GM18858 (cell line): ENCODE data around the gene RAB3C.
"Not testable (repeated sequence)": the region's sequence is repeated elsewhere in the genome, so short reads cannot be mapped to it uniquely, and the experiment has no call there.

Experiments used
- ATAC-seq: cut with Tn5 transposase; IDR thresholded peaks from one replicate; pipeline ENCODE4 v1.9.1; 2021; ENCODE audit not compliant: unreplicated experiment

RAB3C gene

DNA sequence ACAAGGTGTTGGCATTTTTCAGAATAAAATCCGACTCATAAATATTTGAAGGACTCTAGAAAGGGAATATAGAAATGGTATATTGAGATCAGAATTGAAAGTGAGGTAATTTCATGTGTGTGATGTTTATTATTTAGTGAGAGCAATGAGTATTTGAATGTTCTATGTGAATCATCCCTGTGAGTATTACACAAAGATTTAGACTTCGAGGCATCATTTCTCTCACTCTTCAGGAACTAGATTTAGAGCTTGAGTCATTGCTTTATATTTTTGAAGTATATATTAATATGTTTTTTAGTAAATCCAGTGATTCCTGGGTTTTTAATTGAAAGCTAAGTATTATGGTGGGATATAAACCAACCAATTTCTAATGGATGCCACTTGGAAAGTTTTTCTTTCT lies 91.2 kb downstream of the RAB3C start:
- ATAC-seq, result no peak

DNA sequence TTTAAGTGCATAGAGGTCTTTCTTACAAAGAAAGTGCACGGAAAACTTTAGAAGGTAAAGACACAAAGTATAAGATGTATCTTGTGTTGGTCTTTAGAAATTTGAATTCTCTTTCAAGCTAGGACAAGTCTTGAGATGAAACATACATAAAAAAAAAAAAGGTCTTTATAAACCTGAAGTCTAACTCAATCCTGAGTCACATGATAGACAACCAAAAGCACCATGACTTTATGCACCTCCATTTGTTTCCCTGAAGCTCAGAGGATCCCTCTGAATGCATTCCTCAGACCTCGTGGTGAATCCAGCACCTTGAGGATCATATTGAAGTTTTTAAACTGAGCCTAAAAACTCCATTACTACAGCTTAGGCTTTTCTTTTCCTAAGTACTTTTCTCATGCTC lies 91.8 kb downstream of the RAB3C start:
- ATAC-seq, result no peak

DNA sequence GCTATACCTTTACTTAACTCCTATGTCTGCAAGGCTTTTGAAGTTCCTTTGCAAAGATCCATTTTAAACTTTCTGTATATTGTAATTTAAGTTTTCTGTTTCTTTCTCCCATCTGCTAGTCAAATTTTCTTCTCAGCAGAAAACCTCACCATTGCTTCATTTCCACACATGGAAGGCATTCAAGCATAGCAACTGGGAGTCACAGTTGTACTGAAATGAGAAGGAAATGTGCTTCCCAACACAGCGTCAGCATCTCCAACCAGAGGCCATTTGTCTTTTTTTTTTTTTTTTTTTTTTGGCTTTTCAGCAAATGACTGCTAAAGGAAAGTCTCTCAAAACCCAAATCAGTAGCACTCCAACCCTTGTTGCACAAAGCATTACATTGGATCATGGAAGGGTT lies 92.5 kb downstream of the RAB3C start:
- no peak for ATAC-seq

DNA sequence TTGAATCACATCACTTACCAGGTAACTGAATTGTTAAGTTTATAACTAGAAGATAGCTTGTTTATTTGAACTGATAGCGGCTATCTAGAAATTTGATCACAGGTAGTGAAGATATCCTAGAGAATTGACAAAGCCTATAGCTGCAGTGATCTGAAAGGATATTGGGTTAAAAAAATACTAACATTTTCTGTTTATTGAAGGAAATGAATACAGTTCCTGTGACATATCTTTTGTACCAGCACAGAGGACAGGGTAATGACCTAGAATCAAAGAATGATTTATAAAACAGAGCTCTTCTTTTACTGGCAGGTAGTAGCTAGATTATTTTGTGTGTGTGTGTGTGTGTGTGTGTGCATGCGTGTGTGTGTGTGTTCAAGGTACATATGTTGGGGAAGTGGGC lies 94.8 kb downstream of the RAB3C start:
- ATAC-seq, result no peak

DNA sequence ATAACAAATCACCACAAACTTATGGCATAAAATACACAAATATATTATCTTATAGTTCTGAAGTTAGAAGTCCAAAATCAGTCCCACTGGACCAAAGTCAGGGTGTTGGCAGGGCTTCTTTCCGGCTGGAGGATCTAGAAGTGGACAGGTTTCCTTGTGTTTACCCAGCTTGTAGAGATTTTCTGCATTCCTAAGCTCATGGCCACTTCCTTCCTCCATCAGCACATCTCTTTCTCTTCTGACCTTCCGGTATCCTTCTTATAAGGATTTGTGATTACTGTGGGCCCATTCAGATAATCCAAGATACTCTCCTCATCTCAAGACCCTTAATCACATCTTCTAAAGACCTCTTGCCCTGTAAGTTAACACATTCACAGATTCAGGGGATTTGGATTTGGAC lies 97.6 kb downstream of the RAB3C start:
- no peak for ATAC-seq

DNA sequence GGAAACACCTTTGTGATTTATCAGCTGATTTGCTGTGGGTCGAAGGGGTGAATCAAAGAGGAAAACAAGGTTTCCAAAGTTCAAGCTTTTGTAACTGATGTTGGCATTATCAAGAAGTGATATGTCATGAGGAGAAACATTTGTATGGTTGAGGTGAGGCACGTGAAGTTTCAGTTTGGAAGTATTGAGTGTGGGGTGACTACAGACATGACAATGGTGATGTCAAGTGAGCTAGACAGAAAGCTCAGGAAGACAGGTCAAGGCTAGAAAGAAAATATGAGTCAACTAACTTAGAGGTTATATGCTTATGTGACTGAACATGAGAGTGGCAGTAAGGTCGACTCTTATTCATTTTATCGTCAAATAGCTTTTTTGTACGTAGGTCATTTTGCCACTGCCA lies 99.1 kb downstream of the RAB3C start:
- ATAC-seq, result no peak

DNA sequence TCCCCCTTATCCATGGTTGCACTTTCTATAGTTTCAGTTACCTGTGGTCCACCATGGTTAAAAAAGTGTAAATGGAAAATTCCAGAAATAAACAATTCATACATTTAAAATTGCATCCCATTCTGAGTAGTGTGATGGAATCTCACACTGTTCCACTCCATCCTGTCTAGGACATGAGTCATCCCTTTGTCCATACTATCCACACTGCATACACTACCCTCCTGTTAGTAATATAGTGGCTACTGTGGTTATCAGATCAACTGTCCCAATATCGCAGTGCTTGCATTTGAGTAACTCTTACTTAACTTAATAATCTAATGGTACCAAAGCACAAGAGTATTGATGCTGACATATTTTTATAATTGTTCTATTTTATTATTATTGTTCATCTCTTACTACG lies 100.7 kb downstream of the RAB3C start:
- no peak for ATAC-seq

DNA sequence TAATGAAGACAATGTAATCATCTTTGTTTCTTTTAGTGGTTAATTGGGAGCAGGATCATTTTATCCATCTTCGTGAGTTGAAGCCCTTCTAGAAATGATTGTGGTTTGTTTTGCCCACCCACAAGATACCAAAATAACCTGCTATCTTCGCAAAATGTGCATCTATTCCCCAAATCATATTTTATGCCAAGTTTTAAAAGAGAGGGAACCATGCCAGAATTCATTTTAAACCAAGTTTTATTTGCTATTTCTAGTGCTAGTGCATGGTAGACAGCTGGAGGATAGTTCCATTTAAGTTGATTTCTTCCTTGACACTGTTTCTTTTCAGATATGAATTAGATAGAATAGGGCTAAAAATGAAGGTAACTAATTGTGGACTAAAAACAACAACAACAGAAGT lies 104.2 kb downstream of the RAB3C start:
- ATAC-seq, result no peak

DNA sequence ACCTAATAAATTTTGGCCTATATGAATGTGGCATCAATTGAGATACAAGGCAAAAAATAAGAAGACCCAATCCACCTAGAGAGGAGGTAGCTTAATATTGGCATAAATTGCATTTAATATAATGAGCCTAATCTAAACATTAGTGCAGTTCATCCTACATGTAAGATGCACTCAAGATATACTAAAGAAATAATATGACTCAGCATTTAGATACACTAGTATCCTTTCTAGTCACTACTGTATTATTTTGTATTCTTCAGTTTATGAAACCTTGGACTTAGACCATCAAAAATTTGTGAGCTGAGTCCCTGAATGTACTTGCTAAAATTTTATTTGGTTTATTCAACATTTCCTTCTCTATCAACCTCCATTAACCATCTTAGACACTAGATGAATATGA lies 104.7 kb downstream of the RAB3C start:
- ATAC-seq, result no peak

DNA sequence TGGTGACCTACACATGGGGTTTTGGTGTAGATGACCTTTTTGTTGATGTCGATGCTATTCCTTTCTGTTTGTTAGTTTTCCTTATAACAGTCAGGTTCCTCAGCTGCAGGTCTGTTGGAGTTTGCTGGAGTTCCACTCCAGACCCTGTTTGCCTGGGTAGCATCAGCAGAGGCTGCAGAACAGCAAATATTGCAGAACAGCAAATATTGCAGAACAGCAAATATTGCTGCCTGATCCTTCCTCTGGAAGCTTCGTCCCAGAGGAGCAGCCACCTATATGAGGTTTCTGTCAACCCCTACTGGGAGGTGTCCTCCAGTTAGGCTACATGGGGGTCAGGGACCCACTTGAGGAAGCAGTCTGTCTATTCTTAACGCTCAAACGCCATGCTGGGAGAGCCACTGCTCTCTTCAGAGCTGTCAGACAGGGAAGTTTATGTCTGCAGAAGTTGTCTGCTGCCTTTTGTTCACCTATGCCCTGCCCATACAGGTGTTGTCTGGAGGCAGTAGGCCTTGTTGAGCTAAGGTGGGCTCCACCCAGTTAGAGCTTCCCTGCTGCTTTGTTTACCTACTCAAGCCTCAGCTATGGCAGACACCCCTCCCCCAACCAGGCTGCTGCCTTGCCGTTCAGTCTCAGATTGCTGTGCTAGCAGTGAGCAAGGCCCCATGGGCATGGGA lies 116.3 kb downstream of the RAB3C start:
- ATAC-seq, result not testable (repeated sequence)

DNA sequence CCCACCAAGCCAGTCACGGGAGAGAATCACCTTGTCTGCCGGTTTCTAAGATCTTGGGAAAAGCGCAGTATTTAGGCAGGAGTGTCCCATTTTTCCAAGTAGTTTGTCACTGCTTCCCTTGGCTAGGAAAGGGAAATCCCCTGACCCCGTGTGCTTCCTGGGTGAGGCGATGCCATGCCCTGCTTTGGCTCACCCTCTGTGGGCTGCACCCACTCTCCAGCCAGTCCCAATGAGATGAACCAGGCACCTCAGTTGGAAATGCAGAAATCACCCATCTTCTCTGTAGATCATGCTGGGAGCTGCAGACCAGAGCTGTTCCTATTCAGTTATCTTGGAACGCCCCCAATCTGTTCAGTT lies 116.9 kb downstream of the RAB3C start:
- ATAC-seq, result no peak

DNA sequence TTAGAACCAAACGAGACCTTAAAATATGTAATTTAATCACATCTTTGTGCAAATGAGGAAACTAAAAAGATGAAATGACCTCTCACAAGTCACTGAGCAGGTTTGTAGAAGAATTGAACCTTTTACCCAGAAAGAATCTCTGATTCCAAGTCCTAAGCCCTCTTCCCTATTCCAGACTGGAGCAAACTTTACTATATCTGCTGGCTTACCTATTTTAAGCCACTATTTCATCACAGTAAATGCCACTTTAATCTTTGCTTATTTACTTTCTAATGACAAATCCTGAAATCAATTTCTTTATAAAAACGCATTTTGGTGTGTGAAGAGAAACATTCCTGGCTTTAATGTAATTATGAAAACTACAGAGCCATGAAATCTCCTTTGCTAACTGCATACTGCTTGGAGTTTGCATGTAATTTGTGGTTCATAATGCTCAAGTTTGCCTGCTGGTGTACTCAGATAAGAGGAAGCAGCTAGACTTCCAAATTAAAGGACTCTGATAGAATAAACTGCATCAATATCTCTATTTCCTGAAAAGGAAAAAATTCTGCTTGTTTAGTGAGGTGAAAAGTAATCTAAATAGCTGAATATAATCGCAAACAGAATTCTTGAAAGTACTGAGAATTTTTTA lies 121.2 kb downstream of the RAB3C start:
- ATAC-seq, result no peak

DNA sequence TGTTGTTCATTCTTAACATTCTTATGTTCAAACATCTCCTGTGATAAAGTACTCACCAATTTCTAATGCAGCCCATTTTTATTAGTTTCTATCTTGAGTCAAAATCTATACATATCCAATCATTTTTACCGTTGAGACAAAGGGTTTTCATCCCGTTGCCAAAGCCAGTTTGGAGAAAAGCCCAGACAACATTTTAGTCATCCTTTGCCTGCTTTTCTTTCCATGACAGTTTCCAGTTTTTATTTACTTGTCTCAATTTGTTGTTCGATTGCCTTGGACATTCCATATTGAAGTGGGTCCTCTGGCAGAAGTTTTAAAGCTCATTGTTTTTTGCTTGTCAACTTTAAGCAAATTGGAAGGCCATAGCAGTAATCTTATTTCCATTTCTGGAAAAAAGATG lies 123.9 kb downstream of the RAB3C start:
- no peak for ATAC-seq

DNA sequence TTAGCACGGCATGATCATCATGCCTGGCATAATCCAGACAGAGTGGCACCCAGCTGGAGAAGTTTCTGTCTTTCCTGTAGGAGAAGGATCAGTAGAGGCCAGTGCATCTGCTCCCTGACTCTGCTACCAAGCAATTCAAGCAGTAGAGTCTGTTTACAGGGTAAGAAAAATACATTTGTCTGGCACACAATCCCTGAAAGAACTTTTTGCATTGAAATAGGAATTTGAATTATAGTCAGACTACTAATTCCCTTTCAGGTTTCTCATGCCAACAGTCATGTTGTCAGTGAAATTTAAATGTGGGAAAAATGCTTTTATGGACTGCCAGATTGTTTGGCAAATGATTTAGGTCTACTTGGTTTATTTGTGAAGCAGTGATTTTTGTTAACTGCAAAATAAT lies 125.6 kb downstream of the RAB3C start:
- ATAC-seq, result no peak

DNA sequence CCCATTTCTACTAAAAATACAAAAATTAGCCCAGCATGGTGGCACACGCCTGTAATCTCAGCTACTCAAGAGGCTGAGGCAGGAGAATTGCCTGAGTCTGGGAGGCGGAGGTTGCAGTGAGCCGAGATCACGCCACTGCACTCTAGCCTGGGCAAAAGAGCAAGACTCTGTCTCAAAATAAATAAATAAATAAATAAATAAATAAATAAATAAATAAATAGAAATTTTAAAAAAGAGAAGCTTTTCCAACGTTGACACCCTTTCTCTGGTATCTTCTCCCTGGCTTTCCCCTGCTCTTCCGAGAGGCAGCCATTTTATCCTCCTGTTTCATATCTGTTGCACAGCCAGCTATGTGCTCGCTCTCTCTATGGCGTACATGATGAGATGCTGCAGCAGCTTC lies 127.5 kb downstream of the RAB3C start:
- not testable (repeated sequence) for ATAC-seq

DNA sequence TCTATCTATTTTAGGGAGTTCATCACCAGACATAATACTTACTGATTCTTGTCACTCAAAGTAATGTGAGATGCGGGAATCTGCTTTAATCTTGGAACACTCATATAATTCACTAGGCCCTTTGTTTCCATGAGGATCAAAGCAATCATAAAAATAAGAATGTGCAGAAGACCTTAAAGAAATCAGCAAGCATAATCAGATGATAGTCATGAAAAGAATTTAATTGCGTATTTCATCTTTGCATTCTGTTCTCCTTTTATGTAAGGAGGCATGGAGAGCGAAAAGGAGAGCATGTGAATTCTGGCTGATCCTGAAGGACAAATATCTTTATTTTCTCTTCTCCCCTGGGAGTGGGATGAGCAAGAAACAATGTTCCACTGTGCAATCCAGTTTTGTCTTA lies 128.0 kb downstream of the RAB3C start:
- no peak for ATAC-seq

DNA sequence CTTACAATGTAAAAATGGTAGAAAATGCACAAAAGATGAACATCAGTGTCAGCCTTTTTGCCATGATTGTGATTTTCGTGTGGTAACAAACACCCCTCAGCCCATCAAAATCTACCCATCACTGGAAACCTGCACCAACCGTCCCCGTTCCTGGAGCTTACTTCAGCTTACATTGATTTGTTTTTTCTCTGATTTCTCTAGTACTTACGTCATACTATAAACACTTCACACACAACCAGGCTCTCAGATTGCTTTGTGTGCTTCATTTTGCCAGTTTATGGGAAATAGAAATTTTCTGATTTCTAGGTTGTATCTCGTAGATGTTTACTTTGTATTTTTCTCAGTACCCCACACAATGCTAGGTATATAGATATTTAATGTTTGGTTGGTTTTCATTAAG lies 129.1 kb downstream of the RAB3C start:
- ATAC-seq, result no peak

DNA sequence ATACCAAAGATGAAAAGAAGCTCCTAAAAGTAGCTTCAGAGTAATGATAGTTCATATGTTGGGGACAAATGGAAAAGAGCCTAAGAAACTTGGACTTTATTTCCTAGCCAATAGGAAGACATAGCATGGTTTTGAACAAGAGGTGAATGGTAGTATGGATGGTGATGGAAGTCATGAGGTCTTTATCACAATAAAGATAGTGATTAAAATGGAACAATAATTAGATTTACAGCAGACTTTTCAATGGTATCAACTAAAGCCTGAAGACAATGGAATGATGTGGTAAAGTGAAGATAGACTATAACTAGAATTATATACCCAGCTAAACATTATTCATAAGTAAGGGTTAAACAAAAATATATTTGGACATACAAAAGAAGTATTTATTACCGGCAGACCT lies 131.2 kb downstream of the RAB3C start:
- no peak for ATAC-seq

DNA sequence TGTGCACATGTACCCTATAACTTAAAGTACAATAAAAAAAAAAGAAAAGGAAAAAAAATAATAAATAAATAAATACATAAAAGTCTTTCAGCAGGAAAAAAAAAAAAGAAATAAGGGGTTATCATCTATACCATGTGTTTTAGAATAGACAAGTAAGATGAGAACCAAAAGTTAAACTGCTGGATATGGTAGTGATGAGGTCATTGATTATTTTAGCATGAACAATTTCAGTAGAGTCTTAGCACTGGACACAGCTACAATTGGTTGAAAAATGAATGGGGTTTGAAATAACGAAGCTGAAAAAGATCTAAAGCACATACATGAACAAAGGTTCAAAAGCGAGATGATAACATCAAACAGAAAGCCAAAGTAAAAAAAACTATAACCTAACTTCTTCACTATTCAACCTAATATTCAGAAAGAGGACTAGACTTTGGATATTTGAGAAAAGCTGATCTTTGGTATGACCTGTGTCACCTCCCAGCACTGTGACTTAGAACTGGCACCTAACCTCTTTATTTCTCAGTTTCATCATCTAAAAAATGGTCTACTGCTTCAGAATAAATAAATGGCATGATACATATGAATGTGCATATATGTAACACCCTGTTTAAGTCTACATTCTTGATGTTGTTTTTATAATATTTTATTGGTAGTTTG lies 133.3 kb downstream of the RAB3C start:
- no peak for ATAC-seq

DNA sequence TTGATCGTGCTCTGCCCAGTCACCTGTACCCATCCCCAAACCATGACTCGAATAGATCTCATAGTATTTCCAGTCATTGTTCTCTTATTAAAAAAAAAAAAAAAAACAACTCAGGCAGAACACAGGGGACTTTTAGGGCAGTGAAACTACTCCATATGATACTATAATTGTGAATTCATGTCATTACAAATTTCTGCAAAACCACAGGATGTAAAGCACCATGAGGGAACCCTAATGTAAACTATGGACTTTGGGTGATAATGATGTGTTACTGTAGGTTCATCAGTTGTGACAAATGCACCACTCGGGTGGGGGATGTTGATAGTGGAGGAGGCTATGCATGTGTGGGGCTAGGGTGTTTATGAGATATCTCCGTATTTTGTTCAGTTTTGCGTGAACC lies 133.8 kb downstream of the RAB3C start:
- ATAC-seq, result no peak

DNA sequence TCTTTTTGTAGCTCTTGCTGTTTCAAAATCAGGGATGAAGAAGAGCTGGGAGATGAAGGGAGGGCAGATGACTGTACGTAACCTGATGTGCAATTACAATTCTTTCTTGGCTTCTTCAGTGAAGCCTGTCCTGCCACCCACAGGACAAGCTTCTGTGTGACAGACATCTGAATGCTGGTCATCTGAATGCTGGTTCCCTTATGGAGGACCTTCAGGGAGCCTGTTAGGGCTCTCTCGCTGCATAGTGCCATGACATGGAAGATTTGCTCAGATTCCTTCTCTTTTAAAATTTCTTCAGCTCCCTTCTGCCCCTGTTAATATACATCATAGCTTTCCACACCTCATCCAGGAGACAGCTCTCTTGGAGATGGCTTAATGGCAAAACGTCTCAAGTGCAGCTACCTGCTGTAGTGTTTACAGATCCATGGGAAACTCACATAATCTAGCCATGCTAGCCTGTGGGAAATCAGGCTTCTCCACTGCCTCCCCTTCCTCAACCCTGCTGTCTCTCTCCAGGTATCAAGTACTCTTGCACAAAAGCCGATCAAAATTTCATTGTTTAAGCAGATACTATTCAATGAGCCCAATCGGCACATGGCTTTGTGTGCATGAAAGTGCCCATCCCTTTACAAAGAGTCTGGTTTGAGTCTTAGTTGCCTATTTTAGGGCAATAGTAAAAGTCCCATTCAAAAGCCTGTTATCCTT lies 134.6 kb downstream of the RAB3C start:
- ATAC-seq, result no peak
